ENCODE measurements around the gene SPEM1.
"Not testable (repeated sequence)": the region's sequence is repeated elsewhere in the genome, so short reads cannot be mapped to it uniquely, and the experiment has no call there.

Gene SPEM1

GRCh38 chr17:7468804-7469389, 48.8 kb downstream of the SPEM1 start:
- DNase-seq (ENCODE audit: low spot score) = no peak

DNA sequence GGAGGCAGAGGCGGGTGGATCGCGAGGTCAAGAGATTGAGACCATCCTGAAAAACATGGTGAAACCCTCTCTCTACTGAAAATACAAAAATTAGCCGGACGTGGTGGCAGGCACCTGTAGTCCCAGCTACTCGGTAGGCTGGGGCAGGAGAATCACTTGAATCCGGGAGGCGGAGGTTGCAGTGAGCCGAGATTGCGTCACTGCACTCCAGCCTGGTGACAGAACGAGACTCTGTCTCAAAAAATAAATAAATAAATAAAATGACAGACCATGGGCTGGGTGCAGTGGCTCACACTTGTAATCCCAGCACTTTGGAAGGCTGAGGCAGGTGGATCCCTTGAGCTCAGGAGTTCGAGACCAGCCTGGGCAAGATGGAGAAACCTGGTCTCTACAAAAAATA, 49.7 kb downstream of the SPEM1 start:
- DNase-seq (ENCODE audit: low spot score) = not testable (repeated sequence)

DNA sequence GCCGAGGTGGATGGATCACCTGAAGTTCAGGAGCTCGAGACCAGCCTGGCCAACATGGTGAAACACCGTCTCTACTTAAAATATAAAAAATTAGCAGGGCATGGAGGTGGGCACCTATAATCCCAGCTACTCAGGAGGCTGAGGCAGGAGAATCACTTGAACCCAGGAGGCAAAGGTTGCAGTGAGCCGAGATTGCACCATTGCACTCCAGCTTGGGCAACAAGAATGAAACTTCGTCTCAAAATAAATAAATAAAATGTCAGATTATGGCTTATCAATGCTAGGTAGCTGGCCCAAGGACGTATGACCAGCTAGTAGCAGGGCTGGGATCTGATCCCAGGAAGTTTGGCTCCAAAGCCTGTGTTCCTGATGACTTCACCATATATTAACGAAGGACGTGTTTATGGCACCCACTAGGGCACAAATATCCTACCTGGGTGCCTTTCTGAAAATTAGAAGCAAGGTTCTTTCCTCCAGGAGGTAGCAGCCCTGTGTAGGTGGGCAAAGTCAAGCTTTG, 50.4 kb downstream of the SPEM1 start:
- DNase-seq (ENCODE audit: low spot score) = not testable (repeated sequence)
